ENCODE results near the gene SBF1. TPM values are rescaled to one million over a fixed set of nuclear protein-coding genes. Genes with fewer than 3 reads are reported as not detected.

The SBF1 gene
- total RNA-seq, 2 donors from 2014 or later = 41.1 to 57.1 TPM

- Histone ChIP-seq H3K36me3 (peaks cover 65% of the 10 kb centered on the region), H3K9me3 (no peaks in the 10 kb centered on the region), H3K27ac (no peak overlapping the region), H3K4me1 (no peaks in the 10 kb centered on the region), H3K27me3 (no peaks in the 10 kb centered on the region), H3K4me3 (no peak overlapping the region)
- TF ChIP-seq CTCF (IDR thresholded peaks at IDR 0.05) = no peak
- no peak for DNase-seq (ENCODE audit: low spot score)
Measured at GRCh38 chr22:50456466-50457234, 18.2 kb downstream of the SBF1 start.

- DNase-seq (ENCODE audit: low spot score) = no peak
- H3K27me3 ChIP-seq = no peaks in the 10 kb centered on the region
- TF ChIP-seq CTCF (IDR thresholded peaks at IDR 0.05) = no peak
- H3K36me3 ChIP-seq = peaks cover 59% of the 10 kb centered on the region
- no peaks in the 10 kb centered on the region for H3K9me3 ChIP-seq
- no peaks in the 10 kb centered on the region for H3K4me1 ChIP-seq
- no peak overlapping the region for H3K27ac ChIP-seq
- no peak overlapping the region for H3K4me3 ChIP-seq
Measured at GRCh38 chr22:50456026-50456425, 18.8 kb downstream of the SBF1 start.

GRCh38 chr22:50455201-50455600, 19.6 kb downstream of the SBF1 start:
- no peak for TF ChIP-seq CTCF (IDR thresholded peaks at IDR 0.05)
- no peaks in the 10 kb centered on the region for H3K9me3 ChIP-seq
- DNase-seq (ENCODE audit: low spot score) = no peak

GRCh38 chr22:50454556-50455075, 20.2 kb downstream of the SBF1 start:
- TF ChIP-seq CTCF (IDR thresholded peaks at IDR 0.05) = no peak
- H3K9me3 ChIP-seq = no peaks in the 10 kb centered on the region
- H3K27me3 ChIP-seq = no peaks in the 10 kb centered on the region
- H3K36me3 ChIP-seq = peaks cover 53% of the 10 kb centered on the region
- no peak overlapping the region for H3K4me3 ChIP-seq
- H3K4me1 ChIP-seq = no peaks in the 10 kb centered on the region
- no peak for DNase-seq (ENCODE audit: low spot score)
- H3K27ac ChIP-seq = no peak overlapping the region

More at GRCh38 chr22:50455201-50455600, 19.6 kb downstream of the SBF1 start:
- Histone ChIP-seq H3K27ac (no peak overlapping the region), H3K27me3 (no peaks in the 10 kb centered on the region), H3K36me3 (peaks cover 55% of the 10 kb centered on the region), H3K4me3 (no peak overlapping the region), H3K4me1 (no peaks in the 10 kb centered on the region)

- no peaks in the 10 kb centered on the region for H3K9me3 ChIP-seq
- H3K27me3 ChIP-seq = no peaks in the 10 kb centered on the region
- DNase-seq (ENCODE audit: low spot score) = no peak
- H3K27ac ChIP-seq = no peak overlapping the region
- H3K4me1 ChIP-seq = no peaks in the 10 kb centered on the region
- TF ChIP-seq CTCF (IDR thresholded peaks at IDR 0.05) = no peak
- H3K4me3 ChIP-seq = no peak overlapping the region
- H3K36me3 ChIP-seq = peaks cover 52% of the 10 kb centered on the region
Measured at GRCh38 chr22:50452649-50453048, 22.2 kb downstream of the SBF1 start.
